Measurements from ENCODE around the gene PLA2G4E. TPM values are rescaled to one million over a fixed set of nuclear protein-coding genes. Genes with fewer than 3 reads are reported as not detected.
A peak's percentile ranks its signal among the peaks of the same experiment; 100 is the strongest.

PLA2G4E gene
- total RNA-seq, 1 donor = not detected

DNA sequence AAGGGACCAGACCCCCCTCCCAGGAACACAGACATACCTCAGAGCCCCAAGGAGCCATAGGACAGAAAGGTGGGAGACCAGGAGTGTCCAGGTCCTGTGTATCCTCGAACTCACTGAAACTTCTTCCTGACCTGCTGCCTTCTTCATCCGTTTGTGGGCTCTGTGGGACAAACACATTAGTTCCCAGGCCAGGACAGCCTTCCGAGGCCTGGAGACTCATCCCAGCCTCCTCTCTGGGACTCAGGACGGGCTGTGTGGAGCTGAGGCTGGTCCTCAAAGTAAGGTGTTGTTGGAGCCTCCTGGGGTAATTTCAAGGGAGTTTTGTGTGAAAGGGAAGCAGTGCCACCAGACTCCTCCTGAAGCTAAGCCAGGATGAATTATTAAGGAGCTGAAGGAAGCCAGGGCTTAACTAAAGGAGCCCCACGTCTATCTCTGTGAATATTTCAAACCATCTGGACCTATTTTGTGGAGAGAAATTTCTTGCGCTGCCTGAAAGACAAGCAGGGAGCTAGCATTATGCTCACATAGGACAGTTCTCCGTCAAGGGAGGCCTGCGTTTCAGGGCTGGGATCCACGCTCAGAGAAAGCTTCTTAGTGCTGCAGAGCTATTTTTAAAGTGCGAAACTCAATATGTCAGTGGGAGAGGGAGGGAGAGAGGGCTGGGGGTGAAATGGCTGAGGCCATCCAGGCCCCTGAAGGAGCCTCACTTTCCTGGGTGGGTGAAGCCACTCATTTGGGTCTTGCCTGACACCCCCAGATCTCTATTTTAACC is 29.8 kb upstream of the PLA2G4E start:
- no peak for DNase-seq (ENCODE audit: low read depth)
- TF ChIP-seq, protein P1, sequence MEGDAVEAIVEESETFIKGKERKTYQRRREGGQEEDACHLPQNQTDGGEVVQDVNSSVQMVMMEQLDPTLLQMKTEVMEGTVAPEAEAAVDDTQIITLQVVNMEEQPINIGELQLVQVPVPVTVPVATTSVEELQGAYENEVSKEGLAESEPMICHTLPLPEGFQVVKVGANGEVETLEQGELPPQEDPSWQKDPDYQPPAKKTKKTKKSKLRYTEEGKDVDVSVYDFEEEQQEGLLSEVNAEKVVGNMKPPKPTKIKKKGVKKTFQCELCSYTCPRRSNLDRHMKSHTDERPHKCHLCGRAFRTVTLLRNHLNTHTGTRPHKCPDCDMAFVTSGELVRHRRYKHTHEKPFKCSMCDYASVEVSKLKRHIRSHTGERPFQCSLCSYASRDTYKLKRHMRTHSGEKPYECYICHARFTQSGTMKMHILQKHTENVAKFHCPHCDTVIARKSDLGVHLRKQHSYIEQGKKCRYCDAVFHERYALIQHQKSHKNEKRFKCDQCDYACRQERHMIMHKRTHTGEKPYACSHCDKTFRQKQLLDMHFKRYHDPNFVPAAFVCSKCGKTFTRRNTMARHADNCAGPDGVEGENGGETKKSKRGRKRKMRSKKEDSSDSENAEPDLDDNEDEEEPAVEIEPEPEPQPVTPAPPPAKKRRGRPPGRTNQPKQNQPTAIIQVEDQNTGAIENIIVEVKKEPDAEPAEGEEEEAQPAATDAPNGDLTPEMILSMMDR (IDR thresholded peaks at IDR 0.05; ENCODE audit: insufficient read depth, low read depth, low read length) = no peak
- H3K4me3 ChIP-seq (ENCODE audit: low read depth, low read length) = no peak overlapping the region

- no peak overlapping the region for H3K4me3 ChIP-seq (ENCODE audit: low read depth, low read length)
- TF ChIP-seq, protein P1 (IDR thresholded peaks at IDR 0.05; ENCODE audit: insufficient read depth, low read depth, low read length) = no peak
- no peak for DNase-seq (ENCODE audit: low read depth)
These were observed 28.0 kb upstream of the PLA2G4E start for GRCh38 chr15:42048821-42049200.

GRCh38 chr15:42048080-42048820 is 27.4 kb upstream of the PLA2G4E start:
- TF ChIP-seq, protein P1 (IDR thresholded peaks at IDR 0.05; ENCODE audit: insufficient read depth, low read depth, low read length) = no peak
- H3K4me3 ChIP-seq (ENCODE audit: low read depth, low read length) = no peak overlapping the region
- no peak for DNase-seq (ENCODE audit: low read depth)

DNA sequence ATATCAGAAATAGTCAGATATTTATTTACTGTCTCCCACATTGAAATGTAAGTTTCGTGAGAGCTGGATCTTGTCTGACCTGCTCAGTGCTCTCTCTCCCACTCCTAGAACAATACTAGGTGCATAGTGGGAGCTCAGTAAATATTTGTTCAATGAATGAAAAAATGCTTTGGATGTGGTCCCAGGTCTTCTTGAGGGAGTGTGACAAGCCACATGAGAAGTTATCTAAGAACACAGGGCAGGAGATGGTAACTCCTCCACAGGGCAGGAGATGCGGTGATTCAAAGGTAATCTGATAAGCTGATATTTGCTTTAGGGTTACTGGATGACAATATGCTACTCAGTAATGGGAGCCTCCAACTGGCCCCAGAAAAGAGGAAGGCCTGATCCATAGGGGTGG is 25.8 kb upstream of the PLA2G4E start:
- DNase-seq (ENCODE audit: low read depth) = no peak
- no peak overlapping the region for H3K4me3 ChIP-seq (ENCODE audit: low read depth, low read length)
- TF ChIP-seq, protein P1 (IDR thresholded peaks at IDR 0.05; ENCODE audit: insufficient read depth, low read depth, low read length) = no peak

GRCh38 chr15:42045211-42045615 is 24.4 kb upstream of the PLA2G4E start:
- H3K4me3 ChIP-seq (ENCODE audit: low read depth, low read length) = no peak overlapping the region
- peak; percentile 22 for DNase-seq (ENCODE audit: low read depth)
- TF ChIP-seq, protein P1 (IDR thresholded peaks at IDR 0.05; ENCODE audit: insufficient read depth, low read depth, low read length) = no peak

DNA sequence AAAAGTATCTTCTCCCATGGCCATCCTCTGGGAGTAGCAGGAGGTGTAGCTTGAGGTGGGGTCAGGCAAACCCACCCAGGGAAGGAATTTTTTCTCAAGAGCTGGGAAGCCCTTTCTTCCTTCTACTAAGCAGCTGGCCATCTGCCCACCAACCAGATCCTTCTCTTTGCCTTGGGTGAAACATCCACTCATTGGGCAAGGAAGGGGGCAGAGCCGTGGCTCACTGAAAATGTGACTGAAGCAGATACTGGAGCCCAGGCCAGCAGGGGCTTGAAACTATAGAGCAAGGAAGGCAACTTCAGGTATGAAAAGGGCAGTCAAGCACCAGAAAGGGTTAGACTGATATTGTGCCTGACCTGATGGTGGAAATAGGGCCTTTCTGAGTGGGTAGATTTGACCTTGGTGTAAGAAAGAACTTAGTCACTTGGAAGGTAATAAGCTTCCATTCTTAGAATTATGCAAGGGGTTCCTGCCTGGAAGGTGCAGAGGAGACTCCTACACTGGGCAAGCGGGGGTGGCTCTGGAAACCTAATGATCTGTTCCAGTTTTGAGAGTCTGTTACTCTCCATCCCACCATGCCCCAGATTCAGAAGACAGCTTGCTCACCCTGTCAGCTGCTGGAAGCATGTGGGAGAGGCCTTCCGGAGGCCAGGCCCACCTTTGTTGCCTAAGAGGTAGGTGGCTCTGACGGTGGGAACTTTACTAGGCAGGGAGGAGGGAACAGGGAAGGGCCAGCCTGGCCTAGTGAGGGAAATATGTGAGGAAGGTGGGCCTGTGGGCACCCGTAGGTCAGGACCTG is 22.0 kb upstream of the PLA2G4E start:
- TF ChIP-seq, protein P1 (IDR thresholded peaks at IDR 0.05; ENCODE audit: insufficient read depth, low read depth, low read length) = no peak

More for the DNA sequence above, 22.0 kb upstream of the PLA2G4E start:
- no peak overlapping the region for H3K4me3 ChIP-seq (ENCODE audit: low read depth, low read length)
- DNase-seq (ENCODE audit: low read depth) = no peak

Data from fibroblast of villous mesenchyme (primary cell).